SU-DHL-6 (cell line): Measurements from ENCODE around the gene RNF123.

Source experiments
- CTCF ChIP-seq: fragments of 200-600 bp; sonication (generic); IDR thresholded peaks from one replicate; pipeline ENCODE4 v1.5.1; 2017; ENCODE audit warnings: antibody characterized with exemption, mild to moderate bottlenecking, low read length, moderate library complexity; ENCODE audit not compliant: insufficient read depth, poor library complexity, severe bottlenecking
- EZH2phosphoT487 ChIP-seq: fragments of 200-600 bp; sonication (generic), shearing (Covaris generic); conservative IDR thresholded peaks from 2 replicates; pipeline ENCODE4 v1.6.1; 2018; ENCODE audit warnings: mild to moderate bottlenecking, antibody characterized with exemption, low read length, moderate library complexity, mixed read lengths

- no peak for TF ChIP-seq CTCF
- no peak for TF ChIP-seq EZH2phosphoT487
These were observed 8.2 kb upstream of the RNF123 start for GRCh38 chr3:49681232-49681522.
